A673 (cell line): ENCODE measurements around the gene LDB2. TPM values are rescaled to one million over a fixed set of nuclear protein-coding genes. Genes with fewer than 3 reads are reported as not detected.

Experiments
- BruUV-seq: library from RNA; stranded (reverse); fragments of 400-500 nt; replicated peaks from 2 replicates; lab custom pipeline; 2021; lab: Mats Ljungman, UMichigan
- CTCF ChIA-PET: fragments of 300-600 bp; sonication (Branson Sonifier 250); formaldehyde crosslinking; loops from one replicate; lab custom pipeline; 2022; ENCODE audit warnings: antibody characterized with exemption; lab: Charles Lee
- POLR2A ChIA-PET: fragments of 300-600 bp; sonication (Branson Sonifier 250); formaldehyde crosslinking; loops from one replicate; lab custom pipeline; 2022; ENCODE audit warnings: antibody characterized with exemption; ENCODE audit not compliant: low non-redundant PET; lab: Charles Lee
- DNase-seq: peaks from one replicate; pipeline ENCODE4 v3.0.0-alpha.2; 2015; ENCODE audit warnings: low spot score
- H3K27ac ChIP-seq: fragments of 200-600 bp; sonication (generic); 2 replicates; pipeline ENCODE4 v1.5.1; 2016; ENCODE audit warnings: mixed run types, low read depth, mild to moderate bottlenecking, mixed read lengths, antibody characterized with exemption, low read length; ENCODE audit not compliant: poor library complexity, severe bottlenecking
- H3K27me3 ChIP-seq: fragments of 200-600 bp; sonication (generic); replicated peaks from 2 replicates; pipeline ENCODE4 v1.6.1; 2017; ENCODE audit warnings: mixed run types, low read depth, mild to moderate bottlenecking, mixed read lengths, antibody characterized with exemption, low read length; ENCODE audit not compliant: insufficient read depth, poor library complexity
- H3K36me3 ChIP-seq: fragments of 200-600 bp; sonication (generic); 2 replicates; pipeline ENCODE4 v1.6.1; 2016; ENCODE audit warnings: mixed run types, mild to moderate bottlenecking, mixed read lengths, antibody characterized with exemption, low read length; ENCODE audit not compliant: insufficient read depth, poor library complexity, severe bottlenecking
- H3K4me1 ChIP-seq: fragments of 200-600 bp; sonication (generic); 2 replicates; pipeline ENCODE4 v1.6.1; 2017; ENCODE audit warnings: mixed run types, mild to moderate bottlenecking, mixed read lengths, antibody characterized with exemption, low read length; ENCODE audit not compliant: insufficient read depth, poor library complexity, severe bottlenecking
- H3K4me3 ChIP-seq: fragments of 200-600 bp; sonication (generic); 2 replicates; pipeline ENCODE4 v1.5.1; 2016; ENCODE audit warnings: low read depth, mixed run types, mild to moderate bottlenecking, mixed read lengths, low read length; ENCODE audit not compliant: poor library complexity, severe bottlenecking
- H3K9me3 ChIP-seq: fragments of 200-600 bp; sonication (generic); 2 replicates; pipeline ENCODE4 v1.6.1; 2016; ENCODE audit warnings: mixed run types, low read depth, mild to moderate bottlenecking, mixed read lengths, antibody characterized with exemption, low read length; ENCODE audit not compliant: poor library complexity, severe bottlenecking
- EZH2 ChIP-seq: fragments of 200-600 bp; sonication (generic); IDR thresholded peaks from 2 replicates; pipeline ENCODE4 v1.6.1; 2017; ENCODE audit warnings: borderline replicate concordance, low read depth, mild to moderate bottlenecking, mixed read lengths, antibody characterized with exemption, low read length; ENCODE audit not compliant: poor library complexity, severe bottlenecking
- intact Hi-C: fragments of 100-400 bp; cut with micrococcal nuclease; formaldehyde crosslinking; loops from one replicate; pipeline ENCODE4 v1.10.0; 2022; ENCODE audit not compliant: unreplicated experiment
- total RNA-seq: library from RNA; stranded (reverse); gene quantifications from 2 replicates; pipeline ENCODE4 v1.2.3, GENCODE V29; 2021
- TF ChIP-seq, protein P1 (sequence below): fragments of 300-800, 200-600 bp; sonication (generic); conservative IDR thresholded peaks from 2 replicates; pipeline ENCODE4 v1.5.1; 2017; ENCODE audit warnings: low read depth, mild to moderate bottlenecking, antibody characterized with exemption, low read length, moderate library complexity, mixed read lengths

Gene LDB2
- total RNA-seq, 1 experiment from 2014 or later, result 47.4 TPM

DNA sequence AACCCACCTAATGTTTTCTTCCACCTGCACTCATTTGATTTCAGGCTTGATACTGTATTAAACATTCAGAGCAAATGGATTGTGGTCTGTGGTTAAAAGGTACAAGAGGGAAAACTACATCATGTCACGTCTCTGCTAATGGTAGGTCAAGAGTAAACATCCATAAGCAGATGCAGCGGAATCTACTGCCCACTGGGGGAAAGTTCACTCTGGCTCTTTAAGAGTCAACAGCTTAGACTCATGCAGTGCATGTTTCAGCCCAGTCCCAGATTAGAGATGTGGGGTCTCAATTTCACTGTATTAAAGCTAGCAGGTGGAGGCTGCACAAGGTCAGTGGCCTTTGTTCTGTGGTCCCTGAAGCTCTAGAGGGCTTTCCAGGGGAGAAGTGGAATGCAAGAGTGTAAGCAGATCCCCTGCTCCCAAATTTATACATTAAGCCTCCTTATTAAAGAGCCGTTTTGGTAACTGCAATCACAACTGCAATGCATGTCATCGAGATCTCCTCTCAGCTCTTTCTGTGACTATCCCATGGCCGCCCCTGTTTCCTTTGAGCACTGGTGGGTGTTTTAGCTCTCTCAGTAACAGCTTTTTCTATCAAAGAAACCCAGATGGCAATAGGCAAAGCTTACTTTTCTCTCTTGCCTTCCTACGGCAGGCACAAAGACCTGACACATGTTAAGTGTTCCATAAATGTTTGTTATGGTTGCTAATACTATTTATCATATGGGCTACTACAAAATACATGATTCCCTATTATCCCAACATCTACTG lies 53.4 kb downstream of the LDB2 start:
- H3K4me1 ChIP-seq, result peaks cover 63% of the 10 kb centered on the region
- no peak overlapping the region for H3K4me3 ChIP-seq
- peak overlapping the region; percentile 38 for H3K27ac ChIP-seq
- CTCF ChIA-PET, result no interaction called here
- BruUV-seq, result no TSS peak
- POLR2A ChIA-PET, result interaction anchor here (0.7 kb wide), 1 partner anchor 14 kb away, joined by 7 read pairs; no protein-coding TSS in a partner anchor
- no peak for TF ChIP-seq EZH2
- TF ChIP-seq, protein P1, sequence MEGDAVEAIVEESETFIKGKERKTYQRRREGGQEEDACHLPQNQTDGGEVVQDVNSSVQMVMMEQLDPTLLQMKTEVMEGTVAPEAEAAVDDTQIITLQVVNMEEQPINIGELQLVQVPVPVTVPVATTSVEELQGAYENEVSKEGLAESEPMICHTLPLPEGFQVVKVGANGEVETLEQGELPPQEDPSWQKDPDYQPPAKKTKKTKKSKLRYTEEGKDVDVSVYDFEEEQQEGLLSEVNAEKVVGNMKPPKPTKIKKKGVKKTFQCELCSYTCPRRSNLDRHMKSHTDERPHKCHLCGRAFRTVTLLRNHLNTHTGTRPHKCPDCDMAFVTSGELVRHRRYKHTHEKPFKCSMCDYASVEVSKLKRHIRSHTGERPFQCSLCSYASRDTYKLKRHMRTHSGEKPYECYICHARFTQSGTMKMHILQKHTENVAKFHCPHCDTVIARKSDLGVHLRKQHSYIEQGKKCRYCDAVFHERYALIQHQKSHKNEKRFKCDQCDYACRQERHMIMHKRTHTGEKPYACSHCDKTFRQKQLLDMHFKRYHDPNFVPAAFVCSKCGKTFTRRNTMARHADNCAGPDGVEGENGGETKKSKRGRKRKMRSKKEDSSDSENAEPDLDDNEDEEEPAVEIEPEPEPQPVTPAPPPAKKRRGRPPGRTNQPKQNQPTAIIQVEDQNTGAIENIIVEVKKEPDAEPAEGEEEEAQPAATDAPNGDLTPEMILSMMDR, result no peak
- intact Hi-C loops, result no loop called here
- H3K27me3 ChIP-seq, result no peaks in the 10 kb centered on the region
- H3K9me3 ChIP-seq, result no peaks in the 10 kb centered on the region
- H3K36me3 ChIP-seq, result no peaks in the 10 kb centered on the region
- DNase-seq, result no peak

DNA sequence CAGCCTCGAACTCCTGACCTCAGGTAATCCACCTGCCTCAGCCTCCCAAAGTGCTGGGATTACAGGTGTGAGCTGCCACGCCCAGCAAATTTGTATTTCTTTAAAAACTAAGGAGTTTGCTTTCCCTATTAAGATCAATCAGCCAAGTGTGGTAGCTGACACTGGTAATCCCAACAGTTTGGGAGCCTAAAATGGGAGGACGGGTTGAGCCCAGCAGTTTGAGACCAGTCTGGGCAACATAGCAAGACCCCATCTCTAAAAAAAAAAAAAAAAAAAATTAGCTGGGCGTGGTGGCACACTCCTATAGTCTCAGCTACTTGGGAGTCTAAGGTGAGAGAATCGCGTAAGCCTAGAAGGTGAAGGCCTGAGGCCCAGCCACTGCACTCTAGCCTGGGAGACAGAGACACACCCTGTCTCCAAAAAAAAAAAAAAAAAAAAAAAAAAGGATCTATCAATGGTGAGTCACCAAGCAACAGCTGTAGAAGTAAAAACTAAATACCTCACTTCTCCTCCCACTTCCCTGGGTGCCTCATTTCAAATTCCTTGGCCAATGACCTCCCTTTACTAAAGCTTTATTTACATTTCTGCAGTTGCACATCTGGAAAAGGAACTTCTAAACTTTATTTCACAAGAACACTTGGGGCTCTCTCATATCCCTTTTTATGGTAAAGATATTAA lies 54.5 kb downstream of the LDB2 start:
- H3K9me3 ChIP-seq, result no peaks in the 10 kb centered on the region
- CTCF ChIA-PET, result no interaction called here
- POLR2A ChIA-PET, result interaction anchor here (0.6 kb wide), 1 partner anchor 377 kb away, joined by 5 read pairs; no protein-coding TSS in a partner anchor

DNA sequence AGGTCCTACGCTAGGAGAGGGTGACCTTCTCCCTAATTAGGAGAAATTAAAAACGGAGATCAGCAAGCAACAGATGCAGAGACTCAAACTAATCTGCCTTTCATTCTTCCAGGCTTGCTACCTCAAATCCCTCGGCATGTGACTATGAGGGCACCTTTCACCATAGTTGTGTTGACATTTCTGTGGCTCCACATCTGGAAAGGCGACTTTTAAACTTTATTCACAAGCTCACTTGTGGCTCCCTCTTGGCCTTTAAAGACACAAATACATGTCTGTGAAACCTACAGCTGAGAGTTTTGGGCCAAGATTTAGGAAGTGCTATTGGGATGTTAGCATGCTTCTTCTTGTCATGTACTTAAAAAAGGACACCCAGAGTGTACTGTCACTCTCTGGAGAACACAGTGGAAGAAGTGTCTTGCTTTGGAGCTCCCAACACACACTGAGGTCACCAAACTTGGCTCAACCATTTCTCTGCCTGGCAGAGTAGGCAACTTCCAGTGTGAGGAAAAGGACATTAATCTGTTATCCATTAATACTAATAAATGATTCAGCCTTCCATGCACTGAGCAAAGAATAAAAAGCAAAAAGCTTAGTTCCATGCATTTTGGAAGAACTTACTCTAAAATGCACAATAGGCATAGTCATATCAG lies 60.1 kb downstream of the LDB2 start:
- intact Hi-C loops, result no loop called here

More for the DNA sequence above, 54.5 kb downstream of the LDB2 start:
- Histone ChIP-seq H3K27me3 (no peaks in the 10 kb centered on the region), H3K4me1 (peaks cover 52% of the 10 kb centered on the region), H3K4me3 (no peak overlapping the region), H3K36me3 (no peaks in the 10 kb centered on the region), H3K27ac (peak overlapping the region; percentile 38)
- DNase-seq, result peak; percentile 75
- no peak for TF ChIP-seq EZH2
- TF ChIP-seq, protein P1, result no peak
- no TSS peak for BruUV-seq
- intact Hi-C loops, result no loop called here

More for the DNA sequence above, 60.1 kb downstream of the LDB2 start:
- Histone ChIP-seq H3K4me1 (peaks cover 4% of the 10 kb centered on the region), H3K27ac (no peak overlapping the region), H3K36me3 (no peaks in the 10 kb centered on the region), H3K4me3 (no peak overlapping the region), H3K27me3 (no peaks in the 10 kb centered on the region), H3K9me3 (no peaks in the 10 kb centered on the region)
- POLR2A ChIA-PET, result no interaction called here
- TF ChIP-seq, protein P1, result no peak
- no peak for TF ChIP-seq EZH2
- no peak for DNase-seq
- no TSS peak for BruUV-seq
- CTCF ChIA-PET, result no interaction called here
